ENCODE data around the gene BHLHE40. TPM values are rescaled to one million over a fixed set of nuclear protein-coding genes. Genes with fewer than 3 reads are reported as not detected.

Gene BHLHE40
- total and polyA plus RNA-seq, 2 of the 13 experiments (the other 11 are each of a cell fraction or from before 2014, with no cell fraction given) = 1.8 to 51.0 TPM

DNA sequence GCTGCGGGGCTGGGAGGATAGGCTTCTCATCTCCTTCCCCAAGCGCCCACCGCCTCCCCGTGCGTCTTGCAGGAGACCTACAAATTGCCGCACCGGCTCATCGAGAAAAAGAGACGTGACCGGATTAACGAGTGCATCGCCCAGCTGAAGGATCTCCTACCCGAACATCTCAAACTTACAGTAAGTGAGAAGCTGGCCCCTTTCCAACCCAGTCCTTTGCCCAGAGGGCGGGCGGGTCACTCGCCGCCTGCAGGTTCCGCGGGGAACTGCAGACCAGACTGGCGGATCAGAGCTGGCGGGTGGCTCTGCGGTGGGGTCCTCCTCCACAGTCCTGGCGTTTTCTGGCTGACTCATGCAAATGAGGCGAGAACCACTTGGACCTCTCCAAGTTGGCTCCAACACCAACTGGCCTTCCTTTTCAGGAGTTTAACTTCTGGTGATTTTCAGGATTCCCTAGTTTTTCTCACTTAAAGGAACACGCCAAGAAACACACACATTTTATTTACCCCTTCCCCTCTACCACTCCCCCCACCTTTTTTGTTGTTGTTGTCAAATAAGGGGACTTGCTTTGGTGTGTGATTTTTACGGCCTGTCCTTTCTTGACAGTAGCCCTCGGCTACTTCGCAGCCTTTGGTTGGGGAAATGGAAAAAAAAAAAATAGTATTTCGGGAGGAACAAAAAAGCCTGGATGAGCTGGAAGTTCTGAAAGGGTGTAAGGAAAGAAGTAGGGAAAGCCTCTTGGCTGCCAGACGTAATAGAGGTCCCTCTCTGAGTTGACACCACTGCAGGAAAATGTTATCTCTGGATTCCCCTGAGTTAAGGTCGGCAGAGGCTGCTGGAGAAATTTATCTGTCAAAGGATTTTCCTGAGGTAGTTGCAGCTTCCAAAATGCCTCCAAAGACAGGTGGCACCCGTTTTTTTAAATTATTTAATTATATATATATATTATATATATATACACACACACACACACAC is 1.3 kb downstream of the BHLHE40 start (continued):
- TF ChIP-seq, protein P1, sequence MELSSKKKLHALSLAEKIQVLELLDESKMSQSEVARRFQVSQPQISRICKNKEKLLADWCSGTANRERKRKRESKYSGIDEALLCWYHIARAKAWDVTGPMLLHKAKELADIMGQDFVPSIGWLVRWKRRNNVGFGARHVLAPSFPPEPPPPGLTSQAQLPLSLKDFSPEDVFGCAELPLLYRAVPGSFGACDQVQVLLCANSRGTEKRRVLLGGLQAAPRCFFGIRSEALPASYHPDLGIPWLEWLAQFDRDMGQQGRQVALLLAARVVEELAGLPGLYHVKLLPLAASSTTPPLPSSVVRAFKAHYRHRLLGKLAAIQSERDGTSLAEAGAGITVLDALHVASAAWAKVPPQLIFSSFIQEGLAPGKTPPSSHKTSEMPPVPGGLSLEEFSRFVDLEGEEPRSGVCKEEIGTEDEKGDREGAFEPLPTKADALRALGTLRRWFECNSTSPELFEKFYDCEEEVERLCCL (CRISPR knock-in tag; IDR thresholded peaks at IDR 0.05; ENCODE audit: borderline replicate concordance) = no peak
- TF ChIP-seq, protein P2, sequence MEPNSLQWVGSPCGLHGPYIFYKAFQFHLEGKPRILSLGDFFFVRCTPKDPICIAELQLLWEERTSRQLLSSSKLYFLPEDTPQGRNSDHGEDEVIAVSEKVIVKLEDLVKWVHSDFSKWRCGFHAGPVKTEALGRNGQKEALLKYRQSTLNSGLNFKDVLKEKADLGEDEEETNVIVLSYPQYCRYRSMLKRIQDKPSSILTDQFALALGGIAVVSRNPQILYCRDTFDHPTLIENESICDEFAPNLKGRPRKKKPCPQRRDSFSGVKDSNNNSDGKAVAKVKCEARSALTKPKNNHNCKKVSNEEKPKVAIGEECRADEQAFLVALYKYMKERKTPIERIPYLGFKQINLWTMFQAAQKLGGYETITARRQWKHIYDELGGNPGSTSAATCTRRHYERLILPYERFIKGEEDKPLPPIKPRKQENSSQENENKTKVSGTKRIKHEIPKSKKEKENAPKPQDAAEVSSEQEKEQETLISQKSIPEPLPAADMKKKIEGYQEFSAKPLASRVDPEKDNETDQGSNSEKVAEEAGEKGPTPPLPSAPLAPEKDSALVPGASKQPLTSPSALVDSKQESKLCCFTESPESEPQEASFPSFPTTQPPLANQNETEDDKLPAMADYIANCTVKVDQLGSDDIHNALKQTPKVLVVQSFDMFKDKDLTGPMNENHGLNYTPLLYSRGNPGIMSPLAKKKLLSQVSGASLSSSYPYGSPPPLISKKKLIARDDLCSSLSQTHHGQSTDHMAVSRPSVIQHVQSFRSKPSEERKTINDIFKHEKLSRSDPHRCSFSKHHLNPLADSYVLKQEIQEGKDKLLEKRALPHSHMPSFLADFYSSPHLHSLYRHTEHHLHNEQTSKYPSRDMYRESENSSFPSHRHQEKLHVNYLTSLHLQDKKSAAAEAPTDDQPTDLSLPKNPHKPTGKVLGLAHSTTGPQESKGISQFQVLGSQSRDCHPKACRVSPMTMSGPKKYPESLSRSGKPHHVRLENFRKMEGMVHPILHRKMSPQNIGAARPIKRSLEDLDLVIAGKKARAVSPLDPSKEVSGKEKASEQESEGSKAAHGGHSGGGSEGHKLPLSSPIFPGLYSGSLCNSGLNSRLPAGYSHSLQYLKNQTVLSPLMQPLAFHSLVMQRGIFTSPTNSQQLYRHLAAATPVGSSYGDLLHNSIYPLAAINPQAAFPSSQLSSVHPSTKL (CRISPR knock-in tag; IDR thresholded peaks at IDR 0.05) = peak; percentile 70
- no peak for TF ChIP-seq ZBTB1 (CRISPR knock-in tag; IDR thresholded peaks at IDR 0.05; ENCODE audit: borderline replicate concordance)
- no peak for TF ChIP-seq ZNF558 (CRISPR knock-in tag; IDR thresholded peaks at IDR 0.05; ENCODE audit: borderline replicate concordance)
- TF ChIP-seq, protein P3, sequence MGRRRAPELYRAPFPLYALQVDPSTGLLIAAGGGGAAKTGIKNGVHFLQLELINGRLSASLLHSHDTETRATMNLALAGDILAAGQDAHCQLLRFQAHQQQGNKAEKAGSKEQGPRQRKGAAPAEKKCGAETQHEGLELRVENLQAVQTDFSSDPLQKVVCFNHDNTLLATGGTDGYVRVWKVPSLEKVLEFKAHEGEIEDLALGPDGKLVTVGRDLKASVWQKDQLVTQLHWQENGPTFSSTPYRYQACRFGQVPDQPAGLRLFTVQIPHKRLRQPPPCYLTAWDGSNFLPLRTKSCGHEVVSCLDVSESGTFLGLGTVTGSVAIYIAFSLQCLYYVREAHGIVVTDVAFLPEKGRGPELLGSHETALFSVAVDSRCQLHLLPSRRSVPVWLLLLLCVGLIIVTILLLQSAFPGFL (CRISPR knock-in tag; IDR thresholded peaks at IDR 0.05) = no peak
- TF ChIP-seq ZNF672 (CRISPR knock-in tag; IDR thresholded peaks at IDR 0.05) = no peak
- no peak for TF ChIP-seq LCORL (IDR thresholded peaks at IDR 0.05)
- TF ChIP-seq LCORL (CRISPR knock-in tag; IDR thresholded peaks at IDR 0.05) = no peak
- TF ChIP-seq IRF2 (CRISPR knock-in tag; IDR thresholded peaks at IDR 0.05) = no peak
- TF ChIP-seq ZNF30 (CRISPR knock-in tag; IDR thresholded peaks at IDR 0.05) = no peak
- TF ChIP-seq TBL1XR1 (IDR thresholded peaks at IDR 0.05; ENCODE audit: borderline replicate concordance, low read length, partially characterized antibody) = peak; percentile 75
- peak; percentile 89 for TF ChIP-seq ZMYM2 (CRISPR knock-in tag; IDR thresholded peaks at IDR 0.05)
- TF ChIP-seq ZNF263 (CRISPR knock-in tag; IDR thresholded peaks at IDR 0.05) = peak; percentile 26; the same call in 1 of the 2 replicates
- TF ChIP-seq KAT7 (CRISPR knock-in tag; IDR thresholded peaks at IDR 0.05; ENCODE audit: borderline replicate concordance) = 0 out of 2 replicates have a peak, but pooled peaks have one; percentile 62
- no peak for TF ChIP-seq STAT5B (CRISPR knock-in tag; IDR thresholded peaks at IDR 0.05)
- TF ChIP-seq ZNF451 (CRISPR knock-in tag; IDR thresholded peaks at IDR 0.05) = peak; percentile 35; the same call in 1 of the 2 replicates
- no peak for TF ChIP-seq SP5 (CRISPR knock-in tag; IDR thresholded peaks at IDR 0.05; ENCODE audit: borderline replicate concordance, low read depth)
- TF ChIP-seq, protein P4, sequence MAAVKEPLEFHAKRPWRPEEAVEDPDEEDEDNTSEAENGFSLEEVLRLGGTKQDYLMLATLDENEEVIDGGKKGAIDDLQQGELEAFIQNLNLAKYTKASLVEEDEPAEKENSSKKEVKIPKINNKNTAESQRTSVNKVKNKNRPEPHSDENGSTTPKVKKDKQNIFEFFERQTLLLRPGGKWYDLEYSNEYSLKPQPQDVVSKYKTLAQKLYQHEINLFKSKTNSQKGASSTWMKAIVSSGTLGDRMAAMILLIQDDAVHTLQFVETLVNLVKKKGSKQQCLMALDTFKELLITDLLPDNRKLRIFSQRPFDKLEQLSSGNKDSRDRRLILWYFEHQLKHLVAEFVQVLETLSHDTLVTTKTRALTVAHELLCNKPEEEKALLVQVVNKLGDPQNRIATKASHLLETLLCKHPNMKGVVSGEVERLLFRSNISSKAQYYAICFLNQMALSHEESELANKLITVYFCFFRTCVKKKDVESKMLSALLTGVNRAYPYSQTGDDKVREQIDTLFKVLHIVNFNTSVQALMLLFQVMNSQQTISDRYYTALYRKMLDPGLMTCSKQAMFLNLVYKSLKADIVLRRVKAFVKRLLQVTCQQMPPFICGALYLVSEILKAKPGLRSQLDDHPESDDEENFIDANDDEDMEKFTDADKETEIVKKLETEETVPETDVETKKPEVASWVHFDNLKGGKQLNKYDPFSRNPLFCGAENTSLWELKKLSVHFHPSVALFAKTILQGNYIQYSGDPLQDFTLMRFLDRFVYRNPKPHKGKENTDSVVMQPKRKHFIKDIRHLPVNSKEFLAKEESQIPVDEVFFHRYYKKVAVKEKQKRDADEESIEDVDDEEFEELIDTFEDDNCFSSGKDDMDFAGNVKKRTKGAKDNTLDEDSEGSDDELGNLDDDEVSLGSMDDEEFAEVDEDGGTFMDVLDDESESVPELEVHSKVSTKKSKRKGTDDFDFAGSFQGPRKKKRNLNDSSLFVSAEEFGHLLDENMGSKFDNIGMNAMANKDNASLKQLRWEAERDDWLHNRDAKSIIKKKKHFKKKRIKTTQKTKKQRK (IDR thresholded peaks at IDR 0.05; ENCODE audit: low read length) = no peak
- no peak for TF ChIP-seq ZNF766 (CRISPR knock-in tag; IDR thresholded peaks at IDR 0.05; ENCODE audit: borderline replicate concordance)
- TF ChIP-seq KLF11 (CRISPR knock-in tag; IDR thresholded peaks at IDR 0.05) = no peak
- no peak for TF ChIP-seq ZFP36L2 (CRISPR knock-in tag; IDR thresholded peaks at IDR 0.05)
